ENCODE data around the gene DPF3.

- no peak for TF ChIP-seq EZH2 (IDR thresholded peaks at IDR 0.05; ENCODE audit: insufficient read depth, poor library complexity, severe bottlenecking)
- no peak for TF ChIP-seq EZH2phosphoT487 (IDR thresholded peaks at IDR 0.05; ENCODE audit: insufficient read depth, low read depth)
Measured at GRCh38 chr14:72902801-72903530, 9.1 kb upstream of the DPF3 start.

Data from GM23248 (cell line).